ENCODE data around the gene TMTC1.

GRCh38 chr12:29750131-29750927, 33.4 kb downstream of the TMTC1 start:
- TF ChIP-seq POLR2AphosphoS5 (IDR thresholded peaks at IDR 0.05; ENCODE audit: low read depth, low read length) (no peak), TAF1 (IDR thresholded peaks at IDR 0.05; ENCODE audit: borderline replicate concordance, insufficient read depth, low read length) (no peak), SIN3A (IDR thresholded peaks at IDR 0.05; ENCODE audit: borderline replicate concordance, insufficient read depth, low read length) (no peak)
